SK-N-SH (cell line): ENCODE measurements around the gene PRAMEF6.
"Not testable (repeated sequence)": the region's sequence is repeated elsewhere in the genome, so short reads cannot be mapped to it uniquely, and the experiment has no call there.

Experiments
- GABPA ChIP-seq: IDR thresholded peaks from 2 replicates; pipeline ENCODE4 v1.4.0; 2012; ENCODE audit warnings: low read depth, mild to moderate bottlenecking
- IRF3 ChIP-seq: fragments of 150-350 bp; IDR thresholded peaks from 2 replicates; pipeline ENCODE4 v1.6.1; 2016; ENCODE audit warnings: mild to moderate bottlenecking, low read depth, low read length
- NRF1 ChIP-seq: IDR thresholded peaks from 2 replicates; pipeline ENCODE4 v1.6.1; 2012; ENCODE audit warnings: low read depth, mild to moderate bottlenecking, low read length
- POLR2AphosphoS5 ChIP-seq: IDR thresholded peaks from 2 replicates; pipeline ENCODE4 v1.6.1; 2012; ENCODE audit warnings: low read depth, low read length
- TF ChIP-seq, protein P1 (sequence below): IDR thresholded peaks from 2 replicates; pipeline ENCODE4 v1.4.0; 2012; ENCODE audit warnings: low read depth

DNA sequence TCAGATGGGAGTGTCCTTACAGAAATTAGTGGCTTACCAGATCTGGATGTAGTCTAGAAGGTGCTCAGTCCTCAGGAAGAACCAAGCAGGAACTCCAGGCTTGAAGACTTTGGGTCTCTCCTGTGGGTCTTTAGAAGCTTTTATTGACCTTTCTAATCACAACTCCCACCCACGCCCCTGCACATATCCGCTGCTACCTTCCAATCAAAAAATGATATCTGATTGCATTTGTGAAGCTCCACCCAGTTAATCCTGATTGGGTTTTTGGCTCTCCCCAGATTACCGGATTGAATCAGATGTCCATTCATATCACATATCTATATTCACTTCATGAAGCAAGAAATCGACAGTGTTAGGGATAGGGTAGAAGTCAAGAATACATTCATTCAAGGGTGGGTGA is at the start of gene PRAMEF6:
- TF ChIP-seq NRF1, GABPA, POLR2AphosphoS5, IRF3: not testable (repeated sequence)
- TF ChIP-seq, protein P1, sequence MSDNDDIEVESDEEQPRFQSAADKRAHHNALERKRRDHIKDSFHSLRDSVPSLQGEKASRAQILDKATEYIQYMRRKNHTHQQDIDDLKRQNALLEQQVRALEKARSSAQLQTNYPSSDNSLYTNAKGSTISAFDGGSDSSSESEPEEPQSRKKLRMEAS: not testable (repeated sequence)
